ENCODE results near the gene PROCA1. TPM values are rescaled to one million over a fixed set of nuclear protein-coding genes. Genes with fewer than 3 reads are reported as not detected.
A peak's percentile ranks its signal among the peaks of the same experiment; 100 is the strongest.

The PROCA1 gene
- total RNA-seq, 1 donor from 2014 or later = 3.4 TPM

DNA sequence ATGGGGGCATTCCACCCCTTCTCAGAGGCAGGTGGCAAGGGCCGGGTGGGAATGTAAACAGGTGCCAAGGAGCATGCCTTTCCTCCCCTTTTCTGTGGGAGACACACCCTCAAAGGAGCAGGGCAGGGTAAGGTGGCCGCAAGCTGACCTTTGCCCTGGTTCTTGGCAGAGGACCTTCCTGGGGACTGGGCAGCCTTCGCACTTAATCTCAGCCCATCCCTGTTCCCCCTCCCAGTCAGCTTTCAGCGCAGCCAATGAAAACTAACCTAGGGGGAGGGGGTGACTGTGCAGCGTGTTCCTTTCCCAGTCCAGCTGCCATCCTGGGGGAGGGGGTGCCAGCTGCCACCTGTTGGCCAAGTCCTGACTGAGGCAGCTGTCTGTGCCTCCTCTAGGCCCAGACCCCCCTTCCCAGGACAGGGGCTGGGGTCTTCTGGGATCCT lies 34.9 kb upstream of the PROCA1 start:
- Histone ChIP-seq H3K4me1 (ENCODE audit: insufficient read depth, low read length) (peaks cover 35% of the 10 kb centered on the region), H3K9me3 (ENCODE audit: insufficient read depth, low read depth, low read length) (no peaks in the 10 kb centered on the region), H3K4me3 (ENCODE audit: insufficient read depth, low read depth, low read length) (peak overlapping the region; percentile 85), H3K27ac (ENCODE audit: low read depth, low read length) (no peak overlapping the region), H3K4me2 (ENCODE audit: low read length) (peak overlapping the region; percentile 95), H2AFZ (ENCODE audit: low read depth, low read length) (no peak overlapping the region), H3K27me3 (ENCODE audit: insufficient read depth, low read length) (no peaks in the 10 kb centered on the region), H3K9ac (ENCODE audit: low read length) (peak overlapping the region; percentile 92), H3K79me2 (ENCODE audit: insufficient read depth, low read length) (peaks cover 66% of the 10 kb centered on the region), H3K36me3 (ENCODE audit: insufficient read depth, low read length) (peaks cover 18% of the 10 kb centered on the region), H4K20me1 (ENCODE audit: insufficient read depth, low read length) (peaks cover 69% of the 10 kb centered on the region)
- no peak for FAIRE-seq
- peak overlapping the region; percentile 94 for H3K4me3 Mint-ChIP-seq (ENCODE audit: unreplicated experiment)
- no peaks in the 10 kb centered on the region for H3K27me3 Mint-ChIP-seq (ENCODE audit: low read depth, unreplicated experiment)
- TF ChIP-seq, protein P1, sequence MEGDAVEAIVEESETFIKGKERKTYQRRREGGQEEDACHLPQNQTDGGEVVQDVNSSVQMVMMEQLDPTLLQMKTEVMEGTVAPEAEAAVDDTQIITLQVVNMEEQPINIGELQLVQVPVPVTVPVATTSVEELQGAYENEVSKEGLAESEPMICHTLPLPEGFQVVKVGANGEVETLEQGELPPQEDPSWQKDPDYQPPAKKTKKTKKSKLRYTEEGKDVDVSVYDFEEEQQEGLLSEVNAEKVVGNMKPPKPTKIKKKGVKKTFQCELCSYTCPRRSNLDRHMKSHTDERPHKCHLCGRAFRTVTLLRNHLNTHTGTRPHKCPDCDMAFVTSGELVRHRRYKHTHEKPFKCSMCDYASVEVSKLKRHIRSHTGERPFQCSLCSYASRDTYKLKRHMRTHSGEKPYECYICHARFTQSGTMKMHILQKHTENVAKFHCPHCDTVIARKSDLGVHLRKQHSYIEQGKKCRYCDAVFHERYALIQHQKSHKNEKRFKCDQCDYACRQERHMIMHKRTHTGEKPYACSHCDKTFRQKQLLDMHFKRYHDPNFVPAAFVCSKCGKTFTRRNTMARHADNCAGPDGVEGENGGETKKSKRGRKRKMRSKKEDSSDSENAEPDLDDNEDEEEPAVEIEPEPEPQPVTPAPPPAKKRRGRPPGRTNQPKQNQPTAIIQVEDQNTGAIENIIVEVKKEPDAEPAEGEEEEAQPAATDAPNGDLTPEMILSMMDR (IDR thresholded peaks at IDR 0.05; ENCODE audit: insufficient read depth, low read depth, low read length) = no peak
- no peak for TF ChIP-seq EZH2 (IDR thresholded peaks at IDR 0.05; ENCODE audit: insufficient read depth, low read length)
- H3K4me1 Mint-ChIP-seq (ENCODE audit: low read depth, unreplicated experiment) = peaks cover 14% of the 10 kb centered on the region
- DNase-seq (ENCODE audit: low read depth) = no peak
- H3K36me3 Mint-ChIP-seq (ENCODE audit: low read depth, unreplicated experiment) = peaks cover 7% of the 10 kb centered on the region
- H3K27ac Mint-ChIP-seq (ENCODE audit: unreplicated experiment) = peak overlapping the region; percentile 92
- no peaks in the 10 kb centered on the region for H3K9me3 Mint-ChIP-seq (ENCODE audit: unreplicated experiment)

GRCh38 chr17:28745786-28746411 lies 34.2 kb upstream of the PROCA1 start:
- H3K9me3 ChIP-seq (ENCODE audit: insufficient read depth, low read depth, low read length) = no peaks in the 10 kb centered on the region
- peak overlapping the region; percentile 92 for H3K9ac ChIP-seq (ENCODE audit: low read length)
- Mint-ChIP-seq H3K9me3 (ENCODE audit: unreplicated experiment) (no peaks in the 10 kb centered on the region), H3K4me3 (ENCODE audit: unreplicated experiment) (peak overlapping the region; percentile 94), H3K27me3 (ENCODE audit: low read depth, unreplicated experiment) (no peaks in the 10 kb centered on the region), H3K4me1 (ENCODE audit: low read depth, unreplicated experiment) (peaks cover 14% of the 10 kb centered on the region), H3K36me3 (ENCODE audit: low read depth, unreplicated experiment) (peaks cover 13% of the 10 kb centered on the region), H3K27ac (ENCODE audit: unreplicated experiment) (peak overlapping the region; percentile 92)
- DNase-seq (ENCODE audit: low read depth) = no peak
- peaks cover 35% of the 10 kb centered on the region for H3K4me1 ChIP-seq (ENCODE audit: insufficient read depth, low read length)
- TF ChIP-seq EZH2 (IDR thresholded peaks at IDR 0.05; ENCODE audit: insufficient read depth, low read length) = no peak
- TF ChIP-seq, protein P1 (IDR thresholded peaks at IDR 0.05; ENCODE audit: insufficient read depth, low read depth, low read length) = no peak
- peak overlapping the region; percentile 95 for H3K4me2 ChIP-seq (ENCODE audit: low read length)
- no peak overlapping the region for H2AFZ ChIP-seq (ENCODE audit: low read depth, low read length)
- H3K27ac ChIP-seq (ENCODE audit: low read depth, low read length) = peak overlapping the region; percentile 7
- peaks cover 62% of the 10 kb centered on the region for H4K20me1 ChIP-seq (ENCODE audit: insufficient read depth, low read length)
- no peak for FAIRE-seq
- H3K79me2 ChIP-seq (ENCODE audit: insufficient read depth, low read length) = peaks cover 61% of the 10 kb centered on the region
- peaks cover 14% of the 10 kb centered on the region for H3K36me3 ChIP-seq (ENCODE audit: insufficient read depth, low read length)
- peak overlapping the region; percentile 85 for H3K4me3 ChIP-seq (ENCODE audit: insufficient read depth, low read depth, low read length)
- H3K27me3 ChIP-seq (ENCODE audit: insufficient read depth, low read length) = no peaks in the 10 kb centered on the region
